Sigmoid colon (tissue), 4 donors: ENCODE measurements around the gene CSDE1.

Experiments used
- CTCF ChIP-seq, 4 experiments: fragments of 450-650 bp in 3 of 4; fragments of 200-600 bp in 1 of 4; IDR thresholded peaks; one replicate each; pipeline ENCODE4 v1.5.1; 2016 to 2019; ENCODE audit warnings: antibody characterized with exemption in 4 of 4, mild to moderate bottlenecking in 3 of 4, moderate library complexity in 2 of 4
- POLR2A ChIP-seq, 2 donors: fragments of 450-650 bp; IDR thresholded peaks; one replicate each; pipeline ENCODE4 v1.6.1; 2016; ENCODE audit warnings: antibody characterized with exemption in 2 of 2, mild to moderate bottlenecking in 2 of 2, moderate library complexity in 2 of 2
- POLR2AphosphoS5 ChIP-seq, 4 donors: sonication (generic); formaldehyde crosslinking; IDR thresholded peaks; one replicate each; pipeline ENCODE4 v1.6.1; 2017; ENCODE audit warnings: antibody characterized with exemption in 4 of 4

- no peak for TF ChIP-seq CTCF (IDR thresholded peaks at IDR 0.05)
- TF ChIP-seq POLR2AphosphoS5 (IDR thresholded peaks at IDR 0.05) = no peak
- TF ChIP-seq POLR2A (IDR thresholded peaks at IDR 0.05) = no peak
These were observed 33.9 kb downstream of the CSDE1 start for GRCh38 chr1:114723915-114724314.
